PFSK-1 (cell line): Measurements from ENCODE around the gene CLEC16A.

Experiments used
- POLR2AphosphoS5 ChIP-seq: IDR thresholded peaks from 2 replicates; pipeline ENCODE4 v1.6.1; 2012; ENCODE audit warnings: low read depth, mild to moderate bottlenecking, control low read depth, low read length, moderate library complexity
- SIN3A ChIP-seq: IDR thresholded peaks from 2 replicates; pipeline ENCODE4 v1.6.1; 2012; ENCODE audit warnings: mild to moderate bottlenecking, low read length, moderate library complexity, borderline replicate concordance; ENCODE audit not compliant: insufficient read depth

- TF ChIP-seq SIN3A (no peak), POLR2AphosphoS5 (no peak)
Observed at GRCh38 chr16:11034481-11034931, 90.1 kb downstream of the CLEC16A start.
